Measurements from ENCODE around the gene SH3GLB1. TPM values are rescaled to one million over a fixed set of nuclear protein-coding genes. Genes with fewer than 3 reads are reported as not detected.

Gene SH3GLB1
- total and polyA plus RNA-seq, 9 of the 15 experiments (the other 6 are each of a cell fraction or from before 2014, with no cell fraction given), result 8.6 to 34.2 (median 24.2) TPM

GRCh38 chr1:86776108-86776507, 71.7 kb downstream of the SH3GLB1 start:
- peaks cover 13 to 47% of the 10 kb centered on the region in 2 experiments for H3K4me1 ChIP-seq (replicated peaks in 1 of 2; ENCODE audit: control insufficient read depth in 2 of 2, insufficient read depth in 2 of 2, low read length in 2 of 2)
- DNase-seq (ENCODE audit: extremely low read depth in 1 of 4, low spot score in 3 of 4), result no peak
- H3K79me2 ChIP-seq (ENCODE audit: control insufficient read depth, insufficient read depth, low read length), result no peaks in the 10 kb centered on the region
- H4K20me1 ChIP-seq (replicated peaks; ENCODE audit: control insufficient read depth, insufficient read depth, low read length), result no peaks in the 10 kb centered on the region
- no peaks in the 10 kb centered on the region for H3K9me1 ChIP-seq (ENCODE audit: control insufficient read depth, insufficient read depth, low read length)
- H3K9ac ChIP-seq (ENCODE audit: insufficient read depth in 1 of 2, low read depth in 2 of 2, low read length in 2 of 2), result no peak overlapping the region
- FAIRE-seq, result no peak
- CTCF ChIA-PET (ENCODE audit: low intra/inter-chr PET ratio), result interaction anchor here (0.6 kb wide), 1 partner anchor 404 kb away, joined by 3 read pairs; no protein-coding TSS in a partner anchor
- no peak overlapping the region for H3K4me2 ChIP-seq (ENCODE audit: insufficient read depth, low read length)
- H3K27ac ChIP-seq (ENCODE audit: extremely low read depth, low read depth, low read length), result no peak overlapping the region
- no peaks in the 10 kb centered on the region for H3K9me3 ChIP-seq (replicated peaks; ENCODE audit: control insufficient read depth, insufficient read depth, low read depth, low read length)
- WGBS (ENCODE audit: insufficient coverage, low coverage, missing lambda C conversion rate), result 63% methylated on average over 2 of the region's 2 CpGs
- no peak overlapping the region for H3K4me3 ChIP-seq
- H3K36me3 ChIP-seq (ENCODE audit: control insufficient read depth, insufficient read depth, low read length), result no peaks in the 10 kb centered on the region
- no peaks in the 10 kb centered on the region for H3K27me3 ChIP-seq (ENCODE audit: control insufficient read depth in 2 of 2, insufficient read depth in 2 of 2, low read length in 2 of 2)
- intact Hi-C loops (cut with micrococcal nuclease), result no loop called here
- TF ChIP-seq YBX1 (IDR thresholded peaks at IDR 0.05) (no peak), CHD4 (IDR thresholded peaks at IDR 0.05; ENCODE audit: insufficient read depth, insufficient replicate concordance, low read depth, low read length, poor library complexity, severe bottlenecking) (no peak)
- TF ChIP-seq, protein P1, sequence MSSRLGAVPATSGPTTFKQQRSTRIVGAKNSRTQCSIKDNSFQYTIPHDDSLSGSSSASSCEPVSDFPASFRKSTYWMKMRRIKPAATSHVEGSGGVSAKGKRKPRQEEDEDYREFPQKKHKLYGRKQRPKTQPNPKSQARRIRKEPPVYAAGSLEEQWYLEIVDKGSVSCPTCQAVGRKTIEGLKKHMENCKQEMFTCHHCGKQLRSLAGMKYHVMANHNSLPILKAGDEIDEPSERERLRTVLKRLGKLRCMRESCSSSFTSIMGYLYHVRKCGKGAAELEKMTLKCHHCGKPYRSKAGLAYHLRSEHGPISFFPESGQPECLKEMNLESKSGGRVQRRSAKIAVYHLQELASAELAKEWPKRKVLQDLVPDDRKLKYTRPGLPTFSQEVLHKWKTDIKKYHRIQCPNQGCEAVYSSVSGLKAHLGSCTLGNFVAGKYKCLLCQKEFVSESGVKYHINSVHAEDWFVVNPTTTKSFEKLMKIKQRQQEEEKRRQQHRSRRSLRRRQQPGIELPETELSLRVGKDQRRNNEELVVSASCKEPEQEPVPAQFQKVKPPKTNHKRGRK (tag; IDR thresholded peaks at IDR 0.05), result peak; percentile 78
- BruUV-seq (replicated peaks), result no TSS peak
- in situ Hi-C loops (cut with MboI), result no loop called here
- no peak for ATAC-seq
- no peak overlapping the region for H2AFZ ChIP-seq (ENCODE audit: low read depth, low read length)
- POLR2A ChIA-PET, result interaction anchor here (0.7 kb wide), 1 partner anchor 72 kb away, joined by 3 read pairs; the partner anchor contains the start of gene SH3GLB1

Measured in K562 (cell line).